ENCODE data around the gene NUP107.
A peak's percentile ranks its signal among the peaks of the same experiment; 100 is the strongest.
"Not testable (repeated sequence)": the region's sequence is repeated elsewhere in the genome, so short reads cannot be mapped to it uniquely, and the experiment has no call there.

NUP107 gene

DNA sequence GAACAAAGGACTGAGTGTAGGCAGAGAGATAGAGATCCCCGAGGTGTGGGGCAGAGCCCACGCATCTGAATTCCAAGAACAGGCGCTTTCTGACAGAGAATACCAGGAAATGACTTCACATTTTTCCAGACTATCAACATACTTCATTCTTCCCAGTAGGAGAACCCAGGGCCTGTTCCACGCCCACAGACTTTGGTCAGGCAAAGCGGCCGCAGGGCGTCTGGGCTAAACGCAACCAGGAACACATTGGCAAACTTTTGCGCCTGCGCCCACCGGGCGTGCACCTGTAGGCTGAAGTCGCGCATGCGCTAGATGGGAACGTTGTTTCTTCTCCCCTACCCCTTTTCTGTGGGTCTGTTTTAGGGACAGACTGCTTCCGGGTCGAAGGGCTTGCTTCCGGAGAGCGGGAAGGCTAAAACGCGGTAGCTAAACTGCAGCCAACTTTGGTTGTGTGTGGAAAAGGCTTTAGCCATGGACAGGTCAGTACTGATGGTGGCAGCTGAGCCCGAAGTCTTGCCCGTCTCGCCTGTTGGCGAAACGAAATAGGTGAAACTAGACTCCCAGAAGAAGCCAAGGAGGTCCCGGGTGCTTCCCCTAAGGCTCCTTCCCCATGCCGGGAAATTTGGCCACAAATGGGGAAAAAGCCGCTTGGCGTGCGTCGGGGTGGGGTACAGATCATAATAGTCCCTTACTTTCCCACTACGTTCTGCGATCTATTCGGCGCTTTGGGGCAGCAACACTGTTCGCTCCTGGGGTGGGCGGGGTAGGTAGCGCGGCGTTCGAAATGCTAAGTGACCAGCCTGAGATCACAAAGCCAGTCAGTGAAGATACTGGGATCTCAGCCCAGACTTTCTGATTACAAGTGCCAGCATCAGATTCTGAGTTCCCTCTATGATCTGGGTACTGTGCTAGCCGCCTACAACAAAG is at the start of gene NUP107:
NUP107 (plus strand) TSS at position 384 of the 927 bp plus-strand sequence; CDS start at position 472, 88 bp downstream.
- ATAC-seq = peak; percentile 96
- TF ChIP-seq CSRNP3 (CRISPR knock-in tag; IDR thresholded peaks at IDR 0.05) = no peak
- 0 out of 2 replicates have a peak, but pooled peaks have one; percentile 15 for TF ChIP-seq POU6F1 (CRISPR knock-in tag; IDR thresholded peaks at IDR 0.05; ENCODE audit: borderline replicate concordance, low read depth)
- no peak for TF ChIP-seq PATZ1 (CRISPR knock-in tag; IDR thresholded peaks at IDR 0.05; ENCODE audit: borderline replicate concordance)
- no peak for TF ChIP-seq ZNF565 (CRISPR knock-in tag; conservative IDR thresholded peaks at IDR 0.05; ENCODE audit: low read depth)
- 0 out of 2 replicates have a peak, but pooled peaks have one; percentile 25 for TF ChIP-seq ISL1 (CRISPR knock-in tag; IDR thresholded peaks at IDR 0.05)
- TF ChIP-seq ZFP3 (CRISPR knock-in tag; IDR thresholded peaks at IDR 0.05) = no peak
- no peak for TF ChIP-seq ZC3H10 (CRISPR knock-in tag; IDR thresholded peaks at IDR 0.05)
- no peak for TF ChIP-seq OSR1 (CRISPR knock-in tag; IDR thresholded peaks at IDR 0.05)
- no peak for TF ChIP-seq CSDC2 (CRISPR knock-in tag; IDR thresholded peaks at IDR 0.05)
- no peak for TF ChIP-seq BACH2 (CRISPR knock-in tag; IDR thresholded peaks at IDR 0.05; ENCODE audit: borderline replicate concordance)
- no peak for TF ChIP-seq RARB (CRISPR knock-in tag; IDR thresholded peaks at IDR 0.05)
- TF ChIP-seq ZNF70 (CRISPR knock-in tag; IDR thresholded peaks at IDR 0.05) = no peak
- no peak for TF ChIP-seq ZNF8 (CRISPR knock-in tag; IDR thresholded peaks at IDR 0.05)
- no peak for TF ChIP-seq CREB5 (CRISPR knock-in tag; IDR thresholded peaks at IDR 0.05; ENCODE audit: low read depth)
- peak; percentile 22; the same call in 1 of the 2 replicates for TF ChIP-seq TSHZ2 (CRISPR knock-in tag; IDR thresholded peaks at IDR 0.05)
- TF ChIP-seq ESRRG (CRISPR knock-in tag; IDR thresholded peaks at IDR 0.05) = no peak
- no peak for TF ChIP-seq TOX (CRISPR knock-in tag; IDR thresholded peaks at IDR 0.05; ENCODE audit: borderline replicate concordance)
- TF ChIP-seq PPARA (CRISPR knock-in tag; IDR thresholded peaks at IDR 0.05; ENCODE audit: borderline replicate concordance) = no peak
- TF ChIP-seq TCF4 (CRISPR knock-in tag; IDR thresholded peaks at IDR 0.05; ENCODE audit: borderline replicate concordance) = peak; percentile 26; the same call in 1 of the 2 replicates
- TF ChIP-seq SNAI2 (CRISPR knock-in tag; IDR thresholded peaks at IDR 0.05) = no peak
- TF ChIP-seq ARNTL (CRISPR knock-in tag; IDR thresholded peaks at IDR 0.05; ENCODE audit: borderline replicate concordance, low read depth) = no peak
- TF ChIP-seq GLIS3 (CRISPR knock-in tag; IDR thresholded peaks at IDR 0.05) = no peak
- no peak for TF ChIP-seq ZFP30 (CRISPR knock-in tag; IDR thresholded peaks at IDR 0.05)

GRCh38 chr12:68637439-68637838 is 49.3 kb upstream of the NUP107 start:
- ATAC-seq = not testable (repeated sequence)
